HG03064 (cell line): ENCODE measurements around the gene PNCK.
"Not testable (repeated sequence)": the region's sequence is repeated elsewhere in the genome, so short reads cannot be mapped to it uniquely, and the experiment has no call there.

Experiments used
- ATAC-seq: cut with Tn5 transposase; IDR thresholded peaks from one replicate; pipeline ENCODE4 v1.9.1; 2021; ENCODE audit warnings: low read depth; ENCODE audit not compliant: unreplicated experiment

Gene PNCK

GRCh38 chrX:153673428-153674218 lies at the start of gene PNCK:
Gene PNCK (minus strand): TSS chrX:153673813. CDS start chrX:153673076, 737 bp downstream.
- ATAC-seq = no peak

GRCh38 chrX:153722704-153723350 lies 49.2 kb upstream of the PNCK start:
- no peak for ATAC-seq

GRCh38 chrX:153719701-153720100 lies 46.1 kb upstream of the PNCK start:
- ATAC-seq = no peak

GRCh38 chrX:153719238-153719637 lies 45.6 kb upstream of the PNCK start:
- no peak for ATAC-seq

- no peak for ATAC-seq
Observed at GRCh38 chrX:153717445-153717844, 43.8 kb upstream of the PNCK start.

GRCh38 chrX:153714256-153714655 lies 40.6 kb upstream of the PNCK start:
- no peak for ATAC-seq

GRCh38 chrX:153709726-153710674 lies 36.4 kb upstream of the PNCK start:
- ATAC-seq = no peak

- ATAC-seq = no peak
Observed at GRCh38 chrX:153708415-153708814, 34.8 kb upstream of the PNCK start.

- no peak for ATAC-seq
Observed at GRCh38 chrX:153707406-153707805, 33.8 kb upstream of the PNCK start.

GRCh38 chrX:153706799-153707198 lies 33.2 kb upstream of the PNCK start:
- ATAC-seq = no peak

GRCh38 chrX:153705403-153706060 lies 31.9 kb upstream of the PNCK start:
- ATAC-seq = not testable (repeated sequence)

GRCh38 chrX:153704631-153705402 lies 31.2 kb upstream of the PNCK start:
- ATAC-seq = not testable (repeated sequence)

- ATAC-seq = no peak
Observed at GRCh38 chrX:153704021-153704526, 30.5 kb upstream of the PNCK start.

- no peak for ATAC-seq
Observed at GRCh38 chrX:153703036-153703370, 29.4 kb upstream of the PNCK start.

- ATAC-seq = no peak
Observed at GRCh38 chrX:153702336-153703035, 28.9 kb upstream of the PNCK start.

- no peak for ATAC-seq
Observed at GRCh38 chrX:153701706-153702105, 28.1 kb upstream of the PNCK start.

- no peak for ATAC-seq
Observed at GRCh38 chrX:153700967-153701366, 27.4 kb upstream of the PNCK start.

- no peak for ATAC-seq
Observed at GRCh38 chrX:153700376-153700945, 26.8 kb upstream of the PNCK start.
